Neural cell (in vitro differentiated cells): Measurements from ENCODE around the gene ODF2. TPM values are rescaled to one million over a fixed set of nuclear protein-coding genes. Genes with fewer than 3 reads are reported as not detected.
A peak's percentile ranks its signal among the peaks of the same experiment; 100 is the strongest.

ENCODE experiments used
- H2AFZ ChIP-seq: fragments of 200-600, 300-800 bp; sonication (generic), shearing (Covaris generic); 2 replicates; pipeline ENCODE4 v1.6.0; 2014; ENCODE audit warnings: low read depth, mild to moderate bottlenecking, antibody characterized with exemption, low read length, moderate library complexity
- H3F3A ChIP-seq: fragments of 200-600 bp; shearing (Covaris generic); 2 replicates; pipeline ENCODE4 v1.6.1; 2016; ENCODE audit warnings: mild to moderate bottlenecking, moderate library complexity, mixed read lengths, antibody characterized with exemption, low read length; ENCODE audit not compliant: insufficient read depth, poor library complexity, severe bottlenecking
- H3K27ac ChIP-seq: fragments of 200-600, 300-800 bp; sonication (generic), shearing (Covaris generic); 2 replicates; pipeline ENCODE4 v1.5.1; 2014; ENCODE audit warnings: mild to moderate bottlenecking, low read length, moderate library complexity
- H3K27me3 ChIP-seq: fragments of 300-800, 200-600 bp; sonication (generic), shearing (Covaris generic); 2 replicates; pipeline ENCODE4 v1.6.0; 2014; ENCODE audit warnings: mild to moderate bottlenecking, low read depth, low read length, moderate library complexity; ENCODE audit not compliant: insufficient read depth
- H3K36me3 ChIP-seq: fragments of 300-800, 200-600 bp; sonication (generic), shearing (Covaris generic); 2 replicates; pipeline ENCODE4 v1.5.1; 2014; ENCODE audit warnings: mild to moderate bottlenecking, antibody characterized with exemption, low read length, moderate library complexity; ENCODE audit not compliant: insufficient read depth
- H3K4me2 ChIP-seq: fragments of 300-800, 200-600 bp; sonication (generic), shearing (Covaris generic); 2 replicates; pipeline ENCODE4 v1.6.0; 2014; ENCODE audit warnings: mild to moderate bottlenecking, low read length
- H3K4me3 ChIP-seq: fragments of 300-800, 200-600 bp; sonication (generic), shearing (Covaris generic); 2 replicates; pipeline ENCODE4 v1.5.1; 2014; ENCODE audit warnings: mild to moderate bottlenecking, low read length, moderate library complexity
- H3K79me2 ChIP-seq: fragments of 200-600 bp; shearing (Covaris generic); replicated peaks from 2 replicates; pipeline ENCODE4 v1.6.0; 2014; ENCODE audit warnings: mild to moderate bottlenecking, low read length, moderate library complexity; ENCODE audit not compliant: insufficient read depth
- H3K9ac ChIP-seq: fragments of 300-800, 200-600 bp; sonication (generic), shearing (Covaris generic); 2 replicates; pipeline ENCODE4 v1.6.1; 2016; ENCODE audit warnings: mild to moderate bottlenecking, low read length, mixed read lengths
- H3K9me2 ChIP-seq: fragments of 200-600 bp; shearing (Covaris generic); 2 replicates; pipeline ENCODE4 v1.6.1; 2016; ENCODE audit warnings: mild to moderate bottlenecking, low read length, mixed read lengths; ENCODE audit not compliant: insufficient read depth
- H3K9me3 ChIP-seq: fragments of 200-600, 300-800 bp; sonication (generic), shearing (Covaris generic); 2 replicates; pipeline ENCODE4 v1.6.1; 2016; ENCODE audit warnings: mild to moderate bottlenecking, mixed run types, low read length, moderate library complexity, mixed read lengths
- H4K20me1 ChIP-seq: fragments of 200-600 bp; shearing (Covaris generic); 2 replicates; pipeline ENCODE4 v1.6.1; 2016; ENCODE audit warnings: mild to moderate bottlenecking, mixed run types; ENCODE audit not compliant: insufficient read depth
- CTCF ChIP-seq: fragments of 450-650 bp; IDR thresholded peaks from 2 replicates; pipeline ENCODE4 v1.5.1; 2014; ENCODE audit warnings: antibody characterized with exemption, mild to moderate bottlenecking, moderate library complexity; ENCODE audit not compliant: poor library complexity, severe bottlenecking
- EP300 ChIP-seq: fragments of 450-650 bp; conservative IDR thresholded peaks from 2 replicates; pipeline ENCODE4 v1.6.1; 2014; ENCODE audit warnings: antibody characterized with exemption, mild to moderate bottlenecking, moderate library complexity; ENCODE audit not compliant: poor library complexity, severe bottlenecking
- EZH2 ChIP-seq: fragments of 200-600, 300-800 bp; shearing (Covaris generic), sonication (generic); IDR thresholded peaks from 2 replicates; pipeline ENCODE4 v1.6.1; 2014; ENCODE audit warnings: antibody characterized with exemption, low read length, borderline replicate concordance, mild to moderate bottlenecking; ENCODE audit not compliant: insufficient read depth, poor library complexity, severe bottlenecking
- MXI1 ChIP-seq: fragments of 450-650 bp; conservative IDR thresholded peaks from 2 replicates; pipeline ENCODE4 v1.6.1; 2014; ENCODE audit warnings: antibody characterized with exemption, mild to moderate bottlenecking; ENCODE audit not compliant: poor library complexity, severe bottlenecking
- POLR2AphosphoS5 ChIP-seq: IDR thresholded peaks from 2 replicates; pipeline ENCODE4 v1.6.1; 2012
- RAD21 ChIP-seq: fragments of 450-650 bp; conservative IDR thresholded peaks from 2 replicates; pipeline ENCODE4 v1.6.1; 2014; ENCODE audit warnings: antibody characterized with exemption, mild to moderate bottlenecking, moderate library complexity
- REST ChIP-seq: IDR thresholded peaks from 2 replicates; pipeline ENCODE4 v1.6.1; 2012; ENCODE audit warnings: borderline replicate concordance
- SMC3 ChIP-seq: fragments of 450-650 bp; conservative IDR thresholded peaks from 2 replicates; pipeline ENCODE4 v1.6.1; 2014; ENCODE audit warnings: antibody characterized with exemption, mild to moderate bottlenecking, moderate library complexity; ENCODE audit not compliant: poor library complexity
- TAF1 ChIP-seq: IDR thresholded peaks from 2 replicates; pipeline ENCODE4 v1.6.1; 2012; ENCODE audit warnings: low read depth
- polyA plus RNA-seq: library from polyadenylated mRNA; depleted of rRNA; stranded (reverse); fragments of >200 nt; gene quantifications from 2 replicates; pipeline ENCODE4 v1.2.3, GENCODE V29; 2014

ODF2 gene
- polyA plus RNA-seq, 1 donor from 2014 or later, result 39.3 TPM

GRCh38 chr9:128420060-128420650 is 35.7 kb upstream of the ODF2 start:
- Histone ChIP-seq H3K4me2 (no peak overlapping the region), H3K79me2 (no peaks in the 10 kb centered on the region), H3K9me2 (no peaks in the 10 kb centered on the region), H3F3A (no peaks in the 10 kb centered on the region), H3K27me3 (peaks cover 57% of the 10 kb centered on the region), H3K36me3 (no peaks in the 10 kb centered on the region), H3K4me3 (peak overlapping the region; percentile 69), H2AFZ (no peak overlapping the region), H3K9me3 (no peaks in the 10 kb centered on the region), H4K20me1 (no peaks in the 10 kb centered on the region), H3K27ac (no peak overlapping the region), H3K9ac (peak overlapping the region; percentile 53)
- TF ChIP-seq REST (no peak), POLR2AphosphoS5 (peak; percentile 25), EZH2 (no peak), CTCF (peak; percentile 85), RAD21 (peak; percentile 57), MXI1 (peak; percentile 41), TAF1 (no peak), SMC3 (peak; percentile 73), EP300 (no peak)

GRCh38 chr9:128420651-128421481 is 34.9 kb upstream of the ODF2 start, which contains the start of gene CERCAM:
Gene CERCAM (plus strand): TSS chr9:128420857. CDS start chr9:128420878, 21 bp downstream.
- no peaks in the 10 kb centered on the region for H3K9me3 ChIP-seq
- no peaks in the 10 kb centered on the region for H3F3A ChIP-seq
- H3K27me3 ChIP-seq, result peaks cover 52% of the 10 kb centered on the region
- H3K9ac ChIP-seq, result peak within 1 kb of the TSS; percentile 53
- no peaks in the 10 kb centered on the region for H3K36me3 ChIP-seq
- H3K27ac ChIP-seq, result no peak within 1 kb of the TSS
- H3K9me2 ChIP-seq, result no peaks in the 10 kb centered on the region
- H3K4me3 ChIP-seq, result peak within 1 kb of the TSS; percentile 69
- no peaks in the 10 kb centered on the region for H4K20me1 ChIP-seq
- H2AFZ ChIP-seq, result no peak within 1 kb of the TSS
- no peaks in the 10 kb centered on the region for H3K79me2 ChIP-seq
- TF ChIP-seq EZH2 (no peak), SMC3 (no peak), EP300 (no peak), MXI1 (no peak), REST (no peak), TAF1 (no peak), POLR2AphosphoS5 (no peak)
- H3K4me2 ChIP-seq, result no peak within 1 kb of the TSS
